ENCODE results near the gene MLF2.

DNA sequence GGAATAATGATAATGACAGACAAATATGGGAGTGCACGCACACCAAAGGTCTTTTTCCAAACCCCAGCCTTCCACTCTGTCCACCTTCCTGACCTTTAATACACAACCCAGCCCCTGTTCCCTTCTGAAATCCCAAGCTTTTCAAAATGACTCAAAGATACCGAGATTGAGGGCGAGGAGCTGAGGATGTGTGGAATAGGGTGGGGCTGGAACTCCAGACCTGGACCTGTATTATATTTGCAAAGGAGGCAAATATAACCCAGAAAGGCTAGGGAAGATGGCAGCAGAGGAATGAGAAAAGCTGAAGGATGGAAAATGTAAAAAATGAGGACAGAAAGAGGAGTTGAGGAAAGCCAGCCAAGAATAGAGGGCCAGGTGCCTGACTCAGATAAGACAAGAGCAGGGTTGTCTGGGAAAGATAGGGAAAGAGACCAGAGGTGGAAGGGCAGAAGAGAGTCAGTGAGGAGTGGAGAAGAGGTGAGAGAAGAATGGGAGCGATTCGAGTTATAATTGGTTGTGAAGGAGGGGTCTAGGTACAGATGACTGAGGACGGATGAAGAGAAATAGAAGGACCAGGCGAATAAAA is 12.2 kb upstream of the MLF2 start:
- TF ChIP-seq, protein P1, sequence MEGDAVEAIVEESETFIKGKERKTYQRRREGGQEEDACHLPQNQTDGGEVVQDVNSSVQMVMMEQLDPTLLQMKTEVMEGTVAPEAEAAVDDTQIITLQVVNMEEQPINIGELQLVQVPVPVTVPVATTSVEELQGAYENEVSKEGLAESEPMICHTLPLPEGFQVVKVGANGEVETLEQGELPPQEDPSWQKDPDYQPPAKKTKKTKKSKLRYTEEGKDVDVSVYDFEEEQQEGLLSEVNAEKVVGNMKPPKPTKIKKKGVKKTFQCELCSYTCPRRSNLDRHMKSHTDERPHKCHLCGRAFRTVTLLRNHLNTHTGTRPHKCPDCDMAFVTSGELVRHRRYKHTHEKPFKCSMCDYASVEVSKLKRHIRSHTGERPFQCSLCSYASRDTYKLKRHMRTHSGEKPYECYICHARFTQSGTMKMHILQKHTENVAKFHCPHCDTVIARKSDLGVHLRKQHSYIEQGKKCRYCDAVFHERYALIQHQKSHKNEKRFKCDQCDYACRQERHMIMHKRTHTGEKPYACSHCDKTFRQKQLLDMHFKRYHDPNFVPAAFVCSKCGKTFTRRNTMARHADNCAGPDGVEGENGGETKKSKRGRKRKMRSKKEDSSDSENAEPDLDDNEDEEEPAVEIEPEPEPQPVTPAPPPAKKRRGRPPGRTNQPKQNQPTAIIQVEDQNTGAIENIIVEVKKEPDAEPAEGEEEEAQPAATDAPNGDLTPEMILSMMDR (IDR thresholded peaks at IDR 0.05): no peak
- TF ChIP-seq POLR2A (IDR thresholded peaks at IDR 0.05): no peak

All from adrenal gland (tissue), 5 donors.